Prostate gland (tissue), 2 donors: ENCODE results near the gene ZNF208. TPM values are rescaled to one million over a fixed set of nuclear protein-coding genes. Genes with fewer than 3 reads are reported as not detected.
"Not testable (repeated sequence)": the region's sequence is repeated elsewhere in the genome, so short reads cannot be mapped to it uniquely, and the experiment has no call there.

Source experiments
- DNase-seq: peaks from one replicate; pipeline ENCODE4 v3.0.0-alpha.2; 2019; ENCODE audit warnings: low spot score
- H3K27ac ChIP-seq, 2 donors: fragments of 200-600 bp; sonication (generic); 2 replicates each; pipeline ENCODE4 v1.5.1; 2017 to 2019
- H3K27me3 ChIP-seq: fragments of 200-600 bp; sonication (generic); replicated peaks from 2 replicates; pipeline ENCODE4 v1.5.1; 2019; ENCODE audit not compliant: insufficient read depth
- H3K36me3 ChIP-seq, 2 donors: fragments of 200-600 bp; sonication (generic); 1 replicate in 1 of 2; 2 replicates in 1 of 2; pipeline versions ENCODE4 v1.5.1 to v1.8.1; 2017 to 2019
- H3K4me1 ChIP-seq: fragments of 200-600 bp; sonication (generic); replicated peaks from 2 replicates; pipeline ENCODE4 v1.5.1; 2019
- H3K4me3 ChIP-seq, 2 donors: fragments of 200-600 bp; sonication (generic); 2 replicates each; pipeline ENCODE4 v1.5.1; 2017 to 2019
- H3K9me3 ChIP-seq: fragments of 200-600 bp; sonication (generic); 2 replicates; pipeline ENCODE4 v1.5.1; 2017
- POLR2A ChIP-seq: fragments of 450-650 bp; IDR thresholded peaks from one replicate; pipeline ENCODE4 v1.6.1; 2016; ENCODE audit warnings: antibody characterized with exemption, mild to moderate bottlenecking
- POLR2AphosphoS5 ChIP-seq: sonication (generic); formaldehyde crosslinking; IDR thresholded peaks from one replicate; pipeline ENCODE4 v1.6.1; 2017; ENCODE audit warnings: antibody characterized with exemption
- WGBS: methylation state at CpG from one replicate; pipeline ENCODE4 v1.1.5; 2018; 5-methylcytosine and 5-hydroxymethylcytosine counted together
- intact Hi-C: fragments of 100-400 bp; cut with DNase I; formaldehyde crosslinking; loops from one replicate; pipeline ENCODE4 v1.14.2; 2022
- total RNA-seq, 2 donors: library from RNA; depleted of rRNA; stranded (reverse); fragments of >200 nt; gene quantifications; one replicate each; pipeline ENCODE4 v1.1.0, GENCODE V29; 2016
- TF ChIP-seq, protein P1 (sequence below), 4 experiments: fragments of 200-600 bp in 2 of 4; fragments of 450-650 bp in 2 of 4; sonication (generic) in 2 of 4; IDR thresholded peaks; 1 replicate in 3 of 4; 2 replicates in 1 of 4; pipeline ENCODE4 v1.5.1; 2016 to 2019; ENCODE audit warnings: antibody characterized with exemption in 4 of 4, mild to moderate bottlenecking in 2 of 4, moderate library complexity in 2 of 4

ZNF208 gene
- total RNA-seq, 2 donors from 2014 or later: 4.3 to 12.4 TPM

DNA sequence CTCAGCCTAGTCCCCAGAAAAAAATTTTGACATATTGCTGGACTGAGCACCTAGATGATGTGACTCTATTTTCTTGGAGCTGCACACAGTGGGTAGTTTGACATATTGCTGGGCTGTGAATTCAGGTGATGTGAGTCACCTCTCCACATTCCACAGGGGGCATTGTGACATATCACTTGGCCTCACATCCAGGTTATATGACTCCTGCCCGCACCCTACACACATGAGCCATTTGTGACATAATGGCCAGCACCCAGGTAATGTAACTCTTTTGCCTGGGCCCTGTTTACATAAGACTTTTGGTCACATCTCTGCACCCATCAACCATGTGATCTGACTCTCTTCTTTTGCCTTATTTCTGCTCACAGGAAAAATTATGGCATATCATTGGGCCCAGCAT, 119.7 kb downstream of the ZNF208 start:
- TF ChIP-seq POLR2A: no peak
- TF ChIP-seq, protein P1, sequence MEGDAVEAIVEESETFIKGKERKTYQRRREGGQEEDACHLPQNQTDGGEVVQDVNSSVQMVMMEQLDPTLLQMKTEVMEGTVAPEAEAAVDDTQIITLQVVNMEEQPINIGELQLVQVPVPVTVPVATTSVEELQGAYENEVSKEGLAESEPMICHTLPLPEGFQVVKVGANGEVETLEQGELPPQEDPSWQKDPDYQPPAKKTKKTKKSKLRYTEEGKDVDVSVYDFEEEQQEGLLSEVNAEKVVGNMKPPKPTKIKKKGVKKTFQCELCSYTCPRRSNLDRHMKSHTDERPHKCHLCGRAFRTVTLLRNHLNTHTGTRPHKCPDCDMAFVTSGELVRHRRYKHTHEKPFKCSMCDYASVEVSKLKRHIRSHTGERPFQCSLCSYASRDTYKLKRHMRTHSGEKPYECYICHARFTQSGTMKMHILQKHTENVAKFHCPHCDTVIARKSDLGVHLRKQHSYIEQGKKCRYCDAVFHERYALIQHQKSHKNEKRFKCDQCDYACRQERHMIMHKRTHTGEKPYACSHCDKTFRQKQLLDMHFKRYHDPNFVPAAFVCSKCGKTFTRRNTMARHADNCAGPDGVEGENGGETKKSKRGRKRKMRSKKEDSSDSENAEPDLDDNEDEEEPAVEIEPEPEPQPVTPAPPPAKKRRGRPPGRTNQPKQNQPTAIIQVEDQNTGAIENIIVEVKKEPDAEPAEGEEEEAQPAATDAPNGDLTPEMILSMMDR (IDR thresholded peaks at IDR 0.05): no peak
- no peak for TF ChIP-seq POLR2AphosphoS5
- H3K27ac ChIP-seq: no peak overlapping the region
- no peak overlapping the region for H3K4me3 ChIP-seq
- no peaks in the 10 kb centered on the region for H3K9me3 ChIP-seq
- no peaks in the 10 kb centered on the region for H3K4me1 ChIP-seq
- 69% methylated on average over 1 of the region's 1 CpG for WGBS
- DNase-seq: no peak
- intact Hi-C loops: no loop called here
- H3K36me3 ChIP-seq: no peaks in the 10 kb centered on the region
- no peaks in the 10 kb centered on the region for H3K27me3 ChIP-seq

DNA sequence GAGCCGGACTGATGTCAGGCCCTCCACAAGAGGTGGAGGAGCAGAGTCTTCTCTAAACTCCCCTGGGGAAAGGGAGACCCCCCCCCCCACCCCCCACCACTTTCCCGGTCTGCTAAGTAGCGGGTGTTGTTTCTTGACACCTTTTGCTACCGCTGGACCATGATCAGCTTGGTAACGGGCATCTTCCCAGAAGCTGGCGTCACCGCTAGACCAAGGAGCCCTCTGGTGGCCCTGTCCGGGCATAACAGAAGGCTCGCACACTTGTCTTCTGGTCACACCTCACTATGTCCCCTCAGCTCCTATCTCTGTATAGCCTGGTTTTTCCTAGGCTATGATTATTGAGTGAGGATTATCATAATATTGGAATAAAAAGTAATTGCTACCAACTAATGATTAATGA, 120.7 kb downstream of the ZNF208 start:
- H3K36me3 ChIP-seq, intact Hi-C loops, H3K27me3 ChIP-seq, H3K4me1 ChIP-seq, H3K4me3 ChIP-seq, H3K27ac ChIP-seq, H3K9me3 ChIP-seq: not testable (repeated sequence)
- DNase-seq: peak; percentile 26
- TF ChIP-seq, protein P1 (IDR thresholded peaks at IDR 0.05): peak in 3 of 4 experiments; percentile 9 to 49 (median 31)
- WGBS: 20% methylated on average over 9 of the region's 9 CpGs

DNA sequence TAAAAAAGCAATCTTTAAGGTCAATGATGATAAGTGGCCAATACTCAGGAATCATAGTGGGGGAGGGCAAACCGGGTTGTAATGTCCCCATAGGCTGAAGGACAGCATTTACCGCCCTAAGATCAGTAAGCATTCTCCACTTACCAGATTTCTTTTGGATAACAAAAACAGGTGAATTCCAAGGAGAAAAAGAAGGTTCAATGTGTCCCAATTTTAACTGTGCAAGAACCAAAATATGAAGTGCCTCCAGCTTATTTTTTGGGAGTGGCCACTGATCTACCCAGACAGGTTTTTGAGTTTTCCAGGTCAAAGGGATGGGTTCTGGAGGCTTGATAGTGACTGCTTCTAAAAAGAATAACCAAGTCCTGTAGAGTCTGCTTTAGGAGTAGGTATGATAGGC, 125.2 kb downstream of the ZNF208 start:
- H3K4me1 ChIP-seq, H3K9me3 ChIP-seq, H3K36me3 ChIP-seq, H3K27ac ChIP-seq, H3K4me3 ChIP-seq, DNase-seq, H3K27me3 ChIP-seq, intact Hi-C loops: not testable (repeated sequence)
- WGBS: 84% methylated on average over 2 of the region's 2 CpGs

DNA sequence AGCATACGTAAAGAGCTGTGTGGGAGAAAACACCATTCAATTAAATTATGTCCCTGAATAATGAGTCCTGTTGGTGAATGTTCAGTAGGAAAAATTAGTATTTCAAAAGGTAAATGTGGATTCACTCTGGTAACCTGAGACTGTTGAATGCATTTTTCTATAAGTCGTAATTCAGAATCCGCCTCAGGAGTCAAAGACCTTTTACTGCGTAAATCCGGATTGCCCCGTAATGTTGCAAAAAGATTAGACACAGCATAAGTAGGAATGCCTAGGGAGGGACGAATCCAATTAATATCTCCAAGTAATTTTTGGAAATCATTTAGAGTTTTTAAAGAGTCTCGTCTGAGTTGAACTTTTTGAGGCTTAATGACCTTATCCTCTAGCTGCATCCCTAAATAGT, 126.0 kb downstream of the ZNF208 start:
- H3K4me3 ChIP-seq, H3K27me3 ChIP-seq, H3K9me3 ChIP-seq, DNase-seq, intact Hi-C loops, H3K4me1 ChIP-seq, H3K27ac ChIP-seq, H3K36me3 ChIP-seq: not testable (repeated sequence)
- WGBS: 73% methylated on average over 8 of the region's 8 CpGs

DNA sequence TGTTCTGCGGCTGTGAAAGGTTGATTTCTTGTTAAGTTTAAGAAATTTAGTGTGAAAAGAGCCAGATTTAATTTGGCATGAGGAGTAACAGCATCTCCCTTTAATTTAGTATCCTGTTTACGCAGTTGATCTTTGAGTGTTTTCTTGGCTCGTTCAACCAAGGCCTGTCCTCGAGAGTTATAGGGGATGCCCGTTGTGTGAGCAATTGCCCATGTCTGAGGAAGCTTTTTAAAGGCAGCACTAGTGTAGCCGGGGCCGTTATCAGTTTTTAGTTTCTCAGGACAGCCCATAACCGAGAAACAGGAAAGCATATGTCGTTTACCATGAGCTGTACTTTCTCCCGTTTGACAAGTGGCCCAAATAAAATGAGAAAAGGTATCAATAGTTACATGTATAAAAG, 127.2 kb downstream of the ZNF208 start:
- H3K9me3 ChIP-seq: no peaks in the 10 kb centered on the region
- no peak for DNase-seq
- no peak for TF ChIP-seq POLR2A
- no peak overlapping the region for H3K4me3 ChIP-seq
- H3K27me3 ChIP-seq: no peaks in the 10 kb centered on the region
- H3K36me3 ChIP-seq: no peaks in the 10 kb centered on the region
- whole genome bisulfite sequencing: 68% methylated on average over 10 of the region's 10 CpGs
- no peaks in the 10 kb centered on the region for H3K4me1 ChIP-seq
- H3K27ac ChIP-seq: no peak overlapping the region
- intact Hi-C loops: no loop called here

Other genes starting within 250 kb of the ZNF208 start
- 1 to 10 TPM; 6.4 to 7.7 TPM for gene ZNF100, start 243.4 kb downstream of the ZNF208 start, total RNA-seq
- gene ZNF43, start 174.8 kb downstream of the ZNF208 start, total RNA-seq: 10 to 100 TPM; 21.6 to 21.8 TPM
- 1 to 10 TPM; 2.7 to 3.1 TPM for gene ZNF257, start 41.5 kb upstream of the ZNF208 start, total RNA-seq
- 10 to 100 TPM in 1 of 2 donors, under 1 TPM in 1; 0.18 to 17.2 TPM for gene ZNF676, start 186.0 kb upstream of the ZNF208 start, total RNA-seq